ENCODE results near the gene SP140. TPM values are rescaled to one million over a fixed set of nuclear protein-coding genes. Genes with fewer than 3 reads are reported as not detected.

SP140 gene
- total and polyA plus RNA-seq, 2 of the 13 experiments (the other 11 are each of a cell fraction or from before 2014, with no cell fraction given) = 0.57 to 0.80 TPM

- Histone ChIP-seq H2AFZ (ENCODE audit: low read length) (peak within 1 kb of the TSS; percentile 95), H4K20me1 (ENCODE audit: insufficient read depth, low read length) (no peaks in the 10 kb centered on the region), H3K27ac (ENCODE audit: extremely low read length, insufficient read depth, low read length) (peak within 1 kb of the TSS; percentile 43), H3K9me3 (ENCODE audit: low read length) (no peaks in the 10 kb centered on the region), H3K4me2 (ENCODE audit: low read depth, low read length) (peak within 1 kb of the TSS; percentile 97), H3K36me3 (replicated peaks in 1 of 2; ENCODE audit: control insufficient read depth in 1 of 2, insufficient read depth in 2 of 2, low read length in 2 of 2) (peaks cover 0 to 3% of the 10 kb centered on the region in 2 experiments; a peak in 1 of 5 replicates), H3K4me1 (ENCODE audit: insufficient read depth, low read length) (peaks cover 17% of the 10 kb centered on the region), H3K79me2 (ENCODE audit: insufficient read depth, low read length) (no peaks in the 10 kb centered on the region), H3K27me3 (ENCODE audit: control insufficient read depth in 1 of 2, insufficient read depth in 2 of 2, low read length in 2 of 2) (no peaks in the 10 kb centered on the region; a peak in 1 of 5 replicates), H3K4me3 (replicated peaks in 1 of 3; ENCODE audit: insufficient read depth in 1 of 3, low read depth in 2 of 3, low read length in 3 of 3) (peak within 1 kb of the TSS; percentile 75 to 97 (median 89)), H3K9ac (ENCODE audit: insufficient read depth, low read depth, low read length) (peak within 1 kb of the TSS; percentile 74)
- intact Hi-C loops (cut with micrococcal nuclease; ENCODE audit: unreplicated experiment) = loop anchor here (10.0 kb wide), 1 partner anchor 195 kb away; the partner anchor contains the start of gene SP100
- in situ Hi-C loops (cut with HindIII; ENCODE audit: extremely low pct_ligation_motif_present, low pct_unique_long_range_greater_than_20kb) = no loop called here
- DNase-seq (ENCODE audit: low spot score) (peak; percentile 65), FAIRE-seq (peak; percentile 89), ATAC-seq (peak; percentile 95)
- POLR2A ChIA-PET = interaction anchor here (0.7 to 1.5 kb wide), 7 partner anchors 9 to 293 kb away, joined by 3 read pairs; partner anchors contain the start of gene SP140L
- 4% methylated on average over 19 of the region's 19 CpGs for WGBS (ENCODE audit: low lambda C conversion rate)
- TSS peak; percentile 67 for BruUV-seq (replicated peaks)
- CTCF ChIA-PET (ENCODE audit: low intra/inter-chr PET ratio, low total read pairs) = no interaction called here
- TF ChIP-seq HNRNPL (IDR thresholded peaks at IDR 0.05; ENCODE audit: low read depth, low read length) (no peak), SP140L (CRISPR knock-in tag; IDR thresholded peaks at IDR 0.05; ENCODE audit: borderline replicate concordance) (0 out of 2 replicates have a peak, but pooled peaks have one; percentile 69), MAFG (CRISPR knock-in tag; IDR thresholded peaks at IDR 0.05) (no peak), ZNF512B (CRISPR knock-in tag; IDR thresholded peaks at IDR 0.05; ENCODE audit: borderline replicate concordance) (no peak; the same call in 1 of the 2 replicates), ZMYM4 (CRISPR knock-in tag; IDR thresholded peaks at IDR 0.05) (peak; percentile 44; the same call in 1 of the 2 replicates), POLR2AphosphoS2 (IDR thresholded peaks at IDR 0.05; ENCODE audit: low read depth, low read length) (no peak), KAT8 (CRISPR knock-in tag; IDR thresholded peaks at IDR 0.05) (peak; percentile 94), ZSCAN21 (CRISPR knock-in tag; IDR thresholded peaks at IDR 0.05; ENCODE audit: borderline replicate concordance) (0 out of 2 replicates have a peak, but pooled peaks have one; percentile 38), MZF1 (CRISPR knock-in tag; IDR thresholded peaks at IDR 0.05; ENCODE audit: borderline replicate concordance) (no peak), BHLHE40 (IDR thresholded peaks at IDR 0.05; ENCODE audit: low read length) (no peak), ELF4 (CRISPR knock-in tag; IDR thresholded peaks at IDR 0.05; ENCODE audit: borderline replicate concordance) (peak; percentile 81), IRF1 (CRISPR knock-in tag; IDR thresholded peaks at IDR 0.05; ENCODE audit: low read depth) (peak; percentile 97), FOXJ3 (CRISPR knock-in tag; IDR thresholded peaks at IDR 0.05; ENCODE audit: borderline replicate concordance) (peak; percentile 35; the same call in 1 of the 2 replicates), PBX2 (CRISPR knock-in tag; IDR thresholded peaks at IDR 0.05) (0 out of 2 replicates have a peak, but pooled peaks have one; percentile 29), ZMAT5 (CRISPR knock-in tag; IDR thresholded peaks at IDR 0.05; ENCODE audit: borderline replicate concordance, low read depth) (0 out of 2 replicates have a peak, but pooled peaks have one; percentile 57), TAF1 (CRISPR knock-in tag; IDR thresholded peaks at IDR 0.05) (peak; percentile 58; the same call in 1 of the 2 replicates), ATF1 (CRISPR knock-in tag; IDR thresholded peaks at IDR 0.05) (0 out of 2 replicates have a peak, but pooled peaks have one; percentile 30), KMT2B (CRISPR knock-in tag; IDR thresholded peaks at IDR 0.05) (peak; percentile 80; the same call in 1 of the 2 replicates)
Measured at GRCh38 chr2:230219419-230220331, 5.9 kb upstream of the SP140 start, which contains the start of gene SP110. Gene SP110 (minus strand): TSS chr2:230219984. CDS start chr2:230216927, 3,057 bp downstream.
